Measurements from ENCODE around the gene DENND1C. TPM values are rescaled to one million over a fixed set of nuclear protein-coding genes. Genes with fewer than 3 reads are reported as not detected.

Gene DENND1C
- 1 to 10 TPM in 3 of 6 donors, under 1 TPM in 3; 0.51 to 3.2 (median 1.1) TPM for total RNA-seq
- 1 to 10 TPM; 2.1 to 2.8 TPM for polyA plus RNA-seq

GRCh38 chr19:6481541-6482342 lies at the start of gene DENND1C:
DENND1C (minus strand) TSS chr19:6481787; CDS start chr19:6481695, 92 bp downstream.
- Histone ChIP-seq H3K4me1 (peaks cover 0 to 2% (median 0%) of the 10 kb centered on the region in 3 donors), H3K36me3 (no peaks in the 10 kb centered on the region), H3K27me3 (no peaks in the 10 kb centered on the region), H3K27ac (no peak within 1 kb of the TSS), H3K4me3 (peak within 1 kb of the TSS in 1 of 4 donors; percentile 18), H3K9me3 (no peaks in the 10 kb centered on the region)
- WGBS, 2 donors: 35 to 41% methylated on average over 24 of the region's 24 CpGs
- FAIRE-seq: no peak
- intact Hi-C loops (cut with DNase I): no loop called here
- peak in 2 of 4 donors; percentile 20 to 27 for TF ChIP-seq CTCF (IDR thresholded peaks at IDR 0.05)
- DNase-seq: no peak
- peak in 3 of 4 donors; percentile 65 to 88 (median 71) for ATAC-seq

- no peak for FAIRE-seq
- H3K4me1 ChIP-seq: peaks cover 0 to 5% (median 0%) of the 10 kb centered on the region in 3 donors
- no peak within 1 kb of the TSS for H3K27ac ChIP-seq
- no peaks in the 10 kb centered on the region for H3K9me3 ChIP-seq
- 1% methylated on average over 26 to 44 of the region's 44 CpGs for WGBS, 2 donors
- intact Hi-C loops (cut with DNase I): no loop called here
- peak; percentile 91 to 98 (median 96) for ATAC-seq
- no peaks in the 10 kb centered on the region for H3K36me3 ChIP-seq
- no peaks in the 10 kb centered on the region for H3K27me3 ChIP-seq
- DNase-seq: peak; percentile 77 to 95 (median 88)
- TF ChIP-seq CTCF (IDR thresholded peaks at IDR 0.05): no peak
- peak within 1 kb of the TSS; percentile 26 to 60 (median 51) for H3K4me3 ChIP-seq
Observed at GRCh38 chr19:6530386-6531162, 49.0 kb upstream of the DENND1C start, which contains the start of gene TNFSF9. TNFSF9 (plus strand) TSS chr19:6531026; CDS start chr19:6531037, 11 bp downstream.

GRCh38 chr19:6529937-6530385 lies 48.4 kb upstream of the DENND1C start:
- TF ChIP-seq CTCF (IDR thresholded peaks at IDR 0.05): no peak
- H3K36me3 ChIP-seq: no peaks in the 10 kb centered on the region
- no peak for DNase-seq
- no peak overlapping the region for H3K27ac ChIP-seq
- peaks cover 0 to 5% (median 0%) of the 10 kb centered on the region in 3 donors for H3K4me1 ChIP-seq
- no peak for ATAC-seq
- no peaks in the 10 kb centered on the region for H3K27me3 ChIP-seq
- WGBS, 2 donors: 53 to 73% methylated on average over 2 of the region's 2 CpGs
- intact Hi-C loops (cut with DNase I): no loop called here
- no peaks in the 10 kb centered on the region for H3K9me3 ChIP-seq
- no peak for FAIRE-seq
- peak overlapping the region in 2 of 4 donors; percentile 26 to 60 for H3K4me3 ChIP-seq

GRCh38 chr19:6529351-6529750 lies 47.8 kb upstream of the DENND1C start:
- no peak for FAIRE-seq
- H3K9me3 ChIP-seq: no peaks in the 10 kb centered on the region
- no peak overlapping the region for H3K27ac ChIP-seq
- no peak overlapping the region for H3K4me3 ChIP-seq
- WGBS, 2 donors: 42 to 47% methylated on average over 2 of the region's 2 CpGs
- no peaks in the 10 kb centered on the region for H3K27me3 ChIP-seq
- H3K36me3 ChIP-seq: no peaks in the 10 kb centered on the region
- TF ChIP-seq CTCF (IDR thresholded peaks at IDR 0.05): no peak
- H3K4me1 ChIP-seq: peaks cover 0 to 5% (median 0%) of the 10 kb centered on the region in 3 donors
- DNase-seq: no peak
- intact Hi-C loops (cut with DNase I): no loop called here
- no peak for ATAC-seq
